Ammon's horn (tissue), 1 donor: ENCODE results near the gene SLC35F5.
"Not testable (repeated sequence)": the region's sequence is repeated elsewhere in the genome, so short reads cannot be mapped to it uniquely, and the experiment has no call there.

Source experiments
- DNase-seq: peaks from one replicate; pipeline ENCODE4 v3.0.0-alpha.2; 2016; ENCODE audit warnings: low spot score

SLC35F5 gene

GRCh38 chr2:113697516-113697915 lies 58.9 kb downstream of the SLC35F5 start:
- no peak for DNase-seq

GRCh38 chr2:113694438-113694837 lies 62.0 kb downstream of the SLC35F5 start:
- DNase-seq: no peak

DNA sequence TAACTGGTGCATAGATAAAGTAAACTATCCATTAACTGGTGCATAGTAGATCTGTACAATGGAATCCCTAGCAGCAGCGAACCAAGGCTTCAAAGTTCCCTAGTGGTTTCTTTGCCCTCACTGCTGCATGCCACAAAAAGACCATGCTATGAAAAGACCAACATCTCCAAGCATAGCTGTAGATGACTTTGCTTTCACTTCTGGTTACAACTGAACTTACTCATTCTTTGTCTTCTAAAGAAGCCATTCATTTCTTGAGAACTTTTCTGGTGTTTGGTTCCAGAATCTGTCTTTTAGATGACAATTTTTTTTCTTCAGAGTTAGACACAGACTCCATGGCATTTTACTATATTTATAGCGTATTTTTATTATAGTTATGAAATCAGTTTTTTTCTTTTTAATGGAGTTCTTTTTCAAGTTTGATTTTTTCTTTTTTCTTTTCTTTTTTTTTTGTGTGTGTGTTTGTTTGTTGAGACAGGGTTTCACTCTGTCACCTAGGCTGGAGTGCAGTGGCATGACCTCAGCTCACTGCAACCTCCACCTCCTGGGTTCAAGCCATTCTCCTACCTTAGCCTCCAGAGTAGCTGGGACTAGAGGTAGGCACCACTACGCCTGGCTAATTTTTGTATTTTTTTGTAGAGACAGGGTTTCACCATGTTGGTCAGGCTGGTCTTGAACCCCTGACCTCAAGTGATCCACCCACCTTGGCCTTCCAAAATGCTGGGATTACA lies 63.6 kb downstream of the SLC35F5 start:
- peak; percentile 25 for DNase-seq

DNA sequence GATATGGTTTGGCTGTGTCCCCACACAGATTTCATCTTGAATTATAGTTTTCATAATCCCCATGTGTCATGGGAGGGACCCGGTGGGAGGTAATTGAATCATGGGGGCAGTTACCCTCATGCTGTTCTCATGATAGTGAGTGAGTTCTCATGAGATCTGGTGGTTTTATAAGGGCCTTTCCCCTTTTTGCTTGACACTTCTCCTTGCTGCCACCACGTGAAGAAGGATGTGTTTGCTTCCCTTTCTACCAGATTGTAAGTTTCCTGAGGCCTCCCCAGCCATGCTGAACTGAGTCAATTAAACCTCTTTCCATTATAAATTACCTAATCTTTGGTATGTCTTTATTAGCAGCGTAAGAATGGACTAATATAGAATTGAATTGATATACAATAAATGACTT lies 65.6 kb downstream of the SLC35F5 start:
- not testable (repeated sequence) for DNase-seq

DNA sequence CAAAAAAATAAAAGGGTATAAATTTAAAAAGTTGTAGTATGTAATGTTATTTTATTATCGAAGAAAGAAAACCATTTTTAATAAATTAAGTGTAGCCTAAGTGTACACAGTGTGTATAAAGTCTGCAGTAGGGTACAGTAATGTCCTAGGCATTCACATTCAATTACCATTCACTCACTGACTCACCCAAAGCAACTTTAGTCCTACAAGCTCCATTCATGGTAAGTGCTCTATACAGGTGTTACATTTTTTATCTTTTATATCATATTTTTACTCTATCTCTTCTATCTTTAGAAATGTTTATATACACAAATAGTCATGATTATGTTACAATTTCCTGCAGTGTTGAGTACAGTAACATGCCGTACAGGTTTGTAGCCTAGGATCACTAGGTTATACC lies 69.9 kb downstream of the SLC35F5 start:
- DNase-seq: no peak

DNA sequence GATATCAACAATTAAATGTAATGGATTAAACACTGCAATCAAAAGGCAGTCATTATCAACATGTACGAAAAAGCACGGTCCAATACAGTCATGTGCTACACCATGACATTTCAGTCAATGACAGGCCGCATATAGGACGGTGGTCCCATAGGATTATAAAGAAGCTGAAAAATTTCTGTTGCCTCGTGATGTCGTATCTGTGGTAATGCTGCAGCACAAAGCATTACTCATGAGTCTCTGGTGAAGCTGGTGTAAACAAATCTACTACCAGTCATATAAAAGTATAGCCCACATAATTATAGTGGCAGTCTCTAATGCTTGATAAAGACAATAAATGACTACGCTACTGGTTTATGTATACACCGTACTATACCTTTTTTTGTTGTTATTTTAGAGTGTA lies 71.0 kb downstream of the SLC35F5 start:
- DNase-seq: no peak

GRCh38 chr2:113679457-113679856 lies 77.0 kb downstream of the SLC35F5 start:
- no peak for DNase-seq

DNA sequence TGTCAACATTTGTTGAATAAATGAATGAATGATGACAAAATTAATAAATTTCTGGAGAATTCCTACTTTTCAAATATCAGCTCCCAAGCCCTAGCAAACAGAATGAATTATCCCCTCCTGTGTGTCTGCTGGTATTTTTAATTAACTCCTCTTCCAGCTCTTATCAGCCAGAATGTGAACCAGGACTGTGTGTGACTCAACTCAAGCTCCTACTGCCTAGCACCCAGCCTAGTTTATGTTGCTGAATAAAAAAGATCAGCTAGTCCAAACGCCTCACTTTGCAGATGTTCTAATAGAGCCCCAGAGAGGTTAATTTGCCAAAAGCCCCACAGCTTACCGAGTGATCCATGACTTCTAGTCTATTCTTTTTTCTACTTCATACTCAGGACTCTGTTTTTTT lies 79.1 kb downstream of the SLC35F5 start:
- peak; percentile 69 for DNase-seq

GRCh38 chr2:113676623-113677266 lies 79.7 kb downstream of the SLC35F5 start:
- no peak for DNase-seq

- DNase-seq: no peak
Measured at GRCh38 chr2:113675875-113676274, 80.6 kb downstream of the SLC35F5 start.

GRCh38 chr2:113672326-113672932 lies 84.0 kb downstream of the SLC35F5 start:
- DNase-seq: peak; percentile 10

- not testable (repeated sequence) for DNase-seq
Measured at GRCh38 chr2:113669013-113669412, 87.4 kb downstream of the SLC35F5 start.

- not testable (repeated sequence) for DNase-seq
Measured at GRCh38 chr2:113664761-113665533, 91.5 kb downstream of the SLC35F5 start.

DNA sequence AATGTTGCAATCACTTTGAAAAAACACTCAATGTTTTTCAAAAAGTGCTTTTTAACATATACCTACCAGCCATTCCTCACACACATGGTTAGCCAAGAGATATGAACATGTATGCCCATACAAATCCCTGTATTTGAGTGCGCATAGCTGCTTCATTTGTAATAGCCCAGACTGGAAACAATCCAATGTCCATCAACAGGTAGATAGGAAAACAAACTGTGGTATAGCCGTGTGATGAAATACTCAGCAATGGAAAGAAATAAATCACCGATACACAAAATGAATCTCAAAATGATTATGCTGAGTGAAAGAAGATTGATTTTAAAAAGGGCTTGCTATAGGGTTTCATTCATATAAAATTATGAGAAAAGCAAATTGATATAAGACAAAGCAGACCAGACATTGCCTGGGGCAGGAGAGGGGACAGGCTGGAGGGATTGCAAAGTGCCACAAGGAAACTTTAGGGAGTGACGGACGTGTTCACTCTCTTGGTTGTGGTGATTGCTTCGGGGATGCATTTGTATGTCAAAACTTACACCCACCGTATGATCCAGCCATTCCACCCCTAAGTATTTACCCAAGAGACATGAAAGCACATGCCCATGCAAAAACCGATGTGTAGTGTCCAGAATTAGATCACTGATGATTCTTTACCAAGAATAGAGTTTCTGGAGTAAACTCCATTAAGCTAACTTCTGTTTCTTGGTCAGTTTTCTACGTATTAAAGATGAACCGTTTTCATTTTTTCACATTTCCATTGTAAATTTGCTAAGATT lies 93.0 kb downstream of the SLC35F5 start:
- not testable (repeated sequence) for DNase-seq
